Peyer's patch (tissue), 4 donors: ENCODE data around the gene CAND2. TPM values are rescaled to one million over a fixed set of nuclear protein-coding genes. Genes with fewer than 3 reads are reported as not detected.
A peak's percentile ranks its signal among the peaks of the same experiment; 100 is the strongest.

Source experiments
- DNase-seq, 3 donors: peaks; one replicate each; pipeline ENCODE4 v3.0.0-alpha.2; 2017 to 2019
- H3K27ac ChIP-seq, 4 donors: fragments of 200-600 bp; sonication (generic); one replicate each; pipeline ENCODE4 v1.5.1; 2016 to 2019
- H3K27me3 ChIP-seq, 2 donors: fragments of 200-600 bp; sonication (generic); one replicate each; pipeline ENCODE4 v1.5.1; 2019
- H3K36me3 ChIP-seq, 3 donors: fragments of 200-600 bp; sonication (generic); one replicate each; pipeline ENCODE4 v1.5.1; 2016 to 2019
- H3K4me1 ChIP-seq, 4 donors: fragments of 200-600 bp; sonication (generic); one replicate each; pipeline ENCODE4 v1.5.1; 2016 to 2019
- H3K4me3 ChIP-seq, 4 donors: fragments of 200-600 bp; sonication (generic); 1 replicate in 3 of 4; 2 replicates in 1 of 4; pipeline ENCODE4 v1.5.1; 2016 to 2019; ENCODE audit warnings: mild to moderate bottlenecking in 1 of 4
- H3K9me3 ChIP-seq, 4 donors: fragments of 200-600 bp; sonication (generic); one replicate each; pipeline ENCODE4 v1.5.1; 2016 to 2019; ENCODE audit warnings: mild to moderate bottlenecking in 1 of 4
- CTCF ChIP-seq, 6 experiments: fragments of 450-650 bp in 4 of 6; fragments of 200-600 bp in 2 of 6; sonication (generic) in 1 of 6; IDR thresholded peaks; one replicate each; pipeline ENCODE4 v1.5.1; 2017 to 2019; ENCODE audit warnings: antibody characterized with exemption in 6 of 6, mild to moderate bottlenecking in 3 of 6, moderate library complexity in 1 of 6
- POLR2A ChIP-seq, 2 donors: fragments of 450-650 bp; IDR thresholded peaks; one replicate each; pipeline ENCODE4 v1.5.1; 2017; ENCODE audit warnings: antibody characterized with exemption in 2 of 2, mild to moderate bottlenecking in 2 of 2, moderate library complexity in 2 of 2
- total RNA-seq, 4 donors: library from RNA; depleted of rRNA; stranded (reverse); fragments of >200 nt; gene quantifications; one replicate each; pipeline ENCODE4 v1.1.0, GENCODE V29; 2016

CAND2 gene
- total RNA-seq, 4 donors from 2014 or later = 1.4 to 4.1 (median 2.1) TPM

DNA sequence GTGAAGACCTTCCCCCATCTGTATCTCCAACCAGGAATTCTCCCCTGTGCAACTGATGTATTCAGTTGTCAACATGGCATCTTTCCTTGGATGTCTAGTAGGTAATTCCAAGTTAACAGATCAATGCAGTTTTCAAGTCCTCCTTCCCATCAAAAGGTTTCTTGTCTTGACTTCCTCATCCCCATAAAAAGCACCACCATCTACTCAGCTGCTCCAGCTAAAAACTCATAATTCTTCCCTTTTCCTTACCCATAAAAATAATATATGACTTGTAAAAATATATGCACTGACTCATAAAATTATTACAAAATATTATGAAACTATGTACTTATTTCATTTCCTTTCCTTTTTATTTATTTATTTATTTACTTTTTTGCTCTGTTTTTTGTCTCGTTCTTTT lies 5.0 kb upstream of the CAND2 start:
- Histone ChIP-seq H3K4me3 (no peak overlapping the region), H3K36me3 (no peaks in the 10 kb centered on the region), H3K27me3 (no peaks in the 10 kb centered on the region), H3K9me3 (no peaks in the 10 kb centered on the region), H3K27ac (no peak overlapping the region), H3K4me1 (peaks cover 0 to 6% (median 0%) of the 10 kb centered on the region in 4 donors)
- TF ChIP-seq POLR2A (IDR thresholded peaks at IDR 0.05) = no peak
- TF ChIP-seq CTCF (IDR thresholded peaks at IDR 0.05) = no peak
- DNase-seq = no peak

DNA sequence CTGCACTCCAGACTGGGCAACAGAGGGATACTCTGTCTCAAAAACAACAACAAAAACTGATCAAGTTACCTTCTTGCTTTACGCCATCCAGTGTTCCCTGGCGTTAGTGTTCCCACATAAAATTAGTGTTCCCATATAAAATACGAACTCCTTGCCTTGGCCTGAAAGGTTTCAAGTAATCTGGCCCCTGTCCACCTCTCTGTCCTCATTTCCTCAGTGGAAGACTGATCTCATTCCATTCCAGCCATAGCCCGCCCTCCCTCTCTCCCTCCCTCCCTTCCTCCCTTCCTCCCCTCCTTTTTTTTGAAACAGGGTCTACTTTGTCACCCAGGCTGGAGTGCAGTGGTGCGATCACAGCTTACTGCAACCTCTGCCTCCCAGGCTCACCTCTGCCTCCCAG lies 2.8 kb upstream of the CAND2 start:
- Histone ChIP-seq H3K36me3 (no peaks in the 10 kb centered on the region), H3K27ac (no peak overlapping the region), H3K27me3 (no peaks in the 10 kb centered on the region), H3K9me3 (no peaks in the 10 kb centered on the region), H3K4me1 (peaks cover 0 to 9% (median 0%) of the 10 kb centered on the region in 4 donors), H3K4me3 (no peak overlapping the region)
- DNase-seq = peak in 1 of 3 donors; percentile 13
- TF ChIP-seq CTCF (IDR thresholded peaks at IDR 0.05) (no peak), POLR2A (IDR thresholded peaks at IDR 0.05) (no peak)

GRCh38 chr3:12797124-12797891 lies 828 bp downstream of the CAND2 start:
- no peaks in the 10 kb centered on the region for H3K27me3 ChIP-seq
- H3K4me3 ChIP-seq = peak overlapping the region; percentile 51 to 66 (median 63)
- peak in 1 of 3 donors; percentile 45 for DNase-seq
- peaks cover 0 to 9% (median 0%) of the 10 kb centered on the region in 4 donors for H3K4me1 ChIP-seq
- H3K27ac ChIP-seq = peak overlapping the region; percentile 35 to 72 (median 67)
- no peak for TF ChIP-seq CTCF (IDR thresholded peaks at IDR 0.05)
- no peak for TF ChIP-seq POLR2A (IDR thresholded peaks at IDR 0.05)
- no peaks in the 10 kb centered on the region for H3K9me3 ChIP-seq
- no peaks in the 10 kb centered on the region for H3K36me3 ChIP-seq

- TF ChIP-seq CTCF (IDR thresholded peaks at IDR 0.05) (no peak), POLR2A (IDR thresholded peaks at IDR 0.05) (no peak)
- Histone ChIP-seq H3K4me1 (peaks cover 0 to 9% (median 0%) of the 10 kb centered on the region in 4 donors), H3K27ac (no peak overlapping the region), H3K36me3 (no peaks in the 10 kb centered on the region), H3K27me3 (no peaks in the 10 kb centered on the region), H3K4me3 (no peak overlapping the region), H3K9me3 (no peaks in the 10 kb centered on the region)
- DNase-seq = peak in 1 of 3 donors; percentile 36
These were observed 1.5 kb downstream of the CAND2 start for GRCh38 chr3:12797892-12798558.

- Histone ChIP-seq H3K27ac (no peak overlapping the region), H3K27me3 (no peaks in the 10 kb centered on the region), H3K9me3 (no peaks in the 10 kb centered on the region), H3K36me3 (no peaks in the 10 kb centered on the region), H3K4me1 (peaks cover 0 to 9% (median 0%) of the 10 kb centered on the region in 4 donors), H3K4me3 (no peak overlapping the region)
- TF ChIP-seq POLR2A (IDR thresholded peaks at IDR 0.05) (no peak), CTCF (IDR thresholded peaks at IDR 0.05) (no peak)
- peak in 1 of 3 donors; percentile 38 for DNase-seq
These were observed 2.2 kb downstream of the CAND2 start for GRCh38 chr3:12798559-12799179.
